K562 (cell line): ENCODE data around the gene RBM20. TPM values are rescaled to one million over a fixed set of nuclear protein-coding genes. Genes with fewer than 3 reads are reported as not detected.
A peak's percentile ranks its signal among the peaks of the same experiment; 100 is the strongest.

ENCODE experiments used
- ATAC-seq: fragments of 200-7000 bp; cut with Tn5 transposase; 3 replicates; pipeline ENCODE4 v1.9.1; 2020; ENCODE audit warnings: moderate library complexity
- BruUV-seq: library from RNA; stranded (reverse); fragments of 400-500 nt; replicated peaks from 2 replicates; lab custom pipeline; 2021; lab: Mats Ljungman, UMichigan
- CTCF ChIA-PET: fragments of 300-600 bp; formaldehyde crosslinking; extraction: SDS; loops from one replicate; lab custom pipeline; 2021; ENCODE audit warnings: low intra/inter-chr PET ratio; lab: Yijun Ruan, JAX
- POLR2A ChIA-PET: fragments of 300-600, 350-650 bp; sonication (Branson Sonifier 250); formaldehyde crosslinking; extraction: SDS; loops from one replicate; lab custom pipeline; 2021; ENCODE audit warnings: antibody characterized with exemption, inconsistent platforms; lab: Yijun Ruan, JAX
- DNase-seq, 4 experiments: peaks; one replicate each; pipeline versions ENCODE4 v3.0.0 to v3.0.0-alpha.2; 2011 to 2018; ENCODE audit warnings: low spot score in 3 of 4, mixed read lengths in 3 of 4; ENCODE audit errors: extremely low read depth in 1 of 4
- FAIRE-seq: peaks from 2 replicates; lab custom pipeline; 2011; peaks lifted over from hg19 to GRCh38; lab: Jason Lieb, UNC
- H2AFZ ChIP-seq: 2 replicates; pipeline ENCODE4 v1.6.0; 2011; ENCODE audit warnings: low read depth, low read length, control low read depth, inconsistent platforms
- H3K27ac ChIP-seq: fragments of 200-600 bp; 3 replicates; pipeline ENCODE4 v1.8.0; 2011; ENCODE audit warnings: low read depth, mild to moderate bottlenecking, control low read depth, inconsistent platforms, low read length, moderate library complexity, mixed read lengths; ENCODE audit errors: extremely low read depth
- H3K27me3 ChIP-seq, 2 experiments: fragments of 300-600 bp in 1 of 2; 2 replicates in 1 of 2; 3 replicates in 1 of 2; pipeline versions ENCODE4 v1.6.0 to v1.8.0; 2011; ENCODE audit warnings: inconsistent platforms in 2 of 2, low read length in 2 of 2, mild to moderate bottlenecking in 1 of 2, mixed read lengths in 1 of 2, moderate library complexity in 1 of 2; ENCODE audit not compliant: control insufficient read depth in 2 of 2, insufficient read depth in 2 of 2
- H3K36me3 ChIP-seq: fragments of 300-600 bp; 3 replicates; pipeline ENCODE4 v1.8.0; 2011; ENCODE audit warnings: mild to moderate bottlenecking, low read length, inconsistent platforms; ENCODE audit not compliant: control insufficient read depth, insufficient read depth
- H3K4me1 ChIP-seq, 2 experiments: fragments of 200-600 bp in 1 of 2; replicated peaks in 1 of 2; 2 replicates in 1 of 2; 3 replicates in 1 of 2; pipeline versions ENCODE4 v1.5.1 to v1.8.0; 2011; ENCODE audit warnings: inconsistent platforms in 2 of 2, low read length in 2 of 2, mild to moderate bottlenecking in 1 of 2, mixed read lengths in 1 of 2, moderate library complexity in 1 of 2; ENCODE audit not compliant: control insufficient read depth in 2 of 2, insufficient read depth in 2 of 2
- H3K4me2 ChIP-seq: 2 replicates; pipeline ENCODE4 v1.6.1; 2011; ENCODE audit warnings: low read length, control low read depth, inconsistent platforms, mixed read lengths; ENCODE audit not compliant: insufficient read depth
- H3K4me3 ChIP-seq: fragments of 200-600 bp; sonication (generic), shearing (Covaris generic); 2 replicates; pipeline ENCODE4 v1.5.1; 2016; ENCODE audit warnings: control low read depth, inconsistent platforms
- H3K79me2 ChIP-seq: fragments of 200-600 bp; 3 replicates; pipeline ENCODE4 v1.8.0; 2011; ENCODE audit warnings: low read length, inconsistent platforms; ENCODE audit not compliant: control insufficient read depth, insufficient read depth
- H3K9ac ChIP-seq, 2 experiments: 2 replicates each; pipeline versions ENCODE4 v1.6.0 to v1.6.1; 2011; ENCODE audit warnings: low read depth in 2 of 2, low read length in 2 of 2, control low read depth in 1 of 2, inconsistent platforms in 1 of 2, mild to moderate bottlenecking in 1 of 2, mixed read lengths in 1 of 2; ENCODE audit not compliant: insufficient read depth in 1 of 2
- H3K9me1 ChIP-seq: one replicate; pipeline ENCODE4 v1.6.0; 2011; ENCODE audit warnings: inconsistent platforms, mild to moderate bottlenecking, low read length, moderate library complexity; ENCODE audit not compliant: control insufficient read depth, insufficient read depth
- H3K9me3 ChIP-seq: replicated peaks from 2 replicates; pipeline ENCODE4 v1.5.1; 2011; ENCODE audit warnings: low read depth, low read length, inconsistent platforms; ENCODE audit not compliant: control insufficient read depth, insufficient read depth
- H4K20me1 ChIP-seq: replicated peaks from 2 replicates; pipeline ENCODE4 v1.6.1; 2011; ENCODE audit warnings: low read length, inconsistent platforms, mixed read lengths; ENCODE audit not compliant: control insufficient read depth, insufficient read depth
- BRD4 ChIP-seq: fragments of 200-600 bp; sonication (generic); IDR thresholded peaks from 2 replicates; pipeline ENCODE4 v1.6.1; 2017; ENCODE audit warnings: inconsistent platforms
- E2F3 ChIP-seq: fragments of 250-450 bp; sonication (Bioruptor Pico); IDR thresholded peaks from 2 replicates; pipeline ENCODE4 v1.4.0; 2020; ENCODE audit warnings: mild to moderate bottlenecking
- FOXA1 ChIP-seq: fragments of 450-650 bp; IDR thresholded peaks from 2 replicates; pipeline ENCODE4 v1.6.1; 2016; ENCODE audit warnings: mild to moderate bottlenecking, borderline replicate concordance
- LEF1 ChIP-seq: fragments of 450-650 bp; IDR thresholded peaks from 2 replicates; pipeline ENCODE4 v1.6.1; 2016; ENCODE audit warnings: mild to moderate bottlenecking
- SREBF1 ChIP-seq: fragments of 150-350 bp; IDR thresholded peaks from 2 replicates; pipeline ENCODE4 v1.6.1; 2014; ENCODE audit warnings: antibody characterized with exemption, low read depth, low read length, borderline replicate concordance
- U2AF2 ChIP-seq: fragments of 200-400 bp; formaldehyde crosslinking; optimal IDR thresholded peaks from 2 replicates; pipeline ENCODE3; 2017; ENCODE audit warnings: low read depth, mild to moderate bottlenecking, low read length
- ZNF212 ChIP-seq: fragments of 450-650 bp; formaldehyde crosslinking; IDR thresholded peaks from 2 replicates; pipeline ENCODE4 v1.4.0; 2020; ENCODE audit warnings: mild to moderate bottlenecking
- ZNF324 ChIP-seq: fragments of 250-450 bp; sonication (Bioruptor Pico); IDR thresholded peaks from 2 replicates; pipeline ENCODE4 v1.4.0; 2020; ENCODE audit warnings: mild to moderate bottlenecking
- WGBS: fragments of 100-300 bp; shearing (Covaris generic); methylation state at CpG from one replicate; pipeline ENCODE4 v1.1.6; 2016; ENCODE audit warnings: low coverage, mixed read lengths; ENCODE audit not compliant: insufficient coverage; ENCODE audit errors: missing lambda C conversion rate; 5-methylcytosine and 5-hydroxymethylcytosine counted together
- in situ Hi-C: fragments of 300-500 bp; cut with MboI; formaldehyde crosslinking; loops from 4 replicates; pipeline ENCODE4 v1.15.0; 2018; ENCODE audit warnings: inconsistent platforms, mixed read lengths
- intact Hi-C: fragments of 100-400 bp; cut with micrococcal nuclease; formaldehyde crosslinking; loops from 2 replicates; pipeline ENCODE4 v1.14.2; 2022
- polyA plus RNA-seq, 8 experiments: library from polyadenylated mRNA; depleted of rRNA in 4 of 8; stranded (reverse) in 5 of 8; unstranded in 3 of 8; fragments of >200 nt; fragmentation: Nextera tagmentation in 2 of 8; fragmentation: Illumina TruSeq in 1 of 8; extraction: Ambion mirVana in 2 of 8; extraction: Trizol in 1 of 8; gene quantifications; 2 replicates each; pipeline versions ENCODE4 v1.2.1 to v1.2.3, GENCODE V29; 2011 to 2014; ENCODE audit warnings: inconsistent platforms in 1 of 8, missing spikeins in 1 of 8
- total RNA-seq, 7 experiments: library from RNA; depleted of rRNA in 6 of 7; stranded (reverse); fragments of >200 nt in 6 of 7; fragmentation: Illumina TruSeq in 2 of 7; extraction: Trizol in 2 of 7; gene quantifications; 2 replicates each; pipeline versions ENCODE4 v1.2.1 to v1.2.3, GENCODE V29; 2011 to 2021; ENCODE audit warnings: low replicate concordance in 1 of 7
- TF ChIP-seq, protein P1 (sequence below): sonication (generic); IDR thresholded peaks from 2 replicates; pipeline ENCODE4 v1.6.1; 2016
- TF ChIP-seq, protein P2 (sequence below): fragments of 450-650 bp; IDR thresholded peaks from 2 replicates; pipeline ENCODE4 v1.6.1; 2017; ENCODE audit warnings: antibody characterized with exemption, mild to moderate bottlenecking
- TF ChIP-seq, protein P3 (sequence below): fragments of 250-450 bp; sonication (Bioruptor Pico); IDR thresholded peaks from 2 replicates; pipeline ENCODE4 v1.4.0; 2020; ENCODE audit warnings: mild to moderate bottlenecking
- TF ChIP-seq, protein P4 (sequence below): fragments of 200-800 bp; sonication (Bioruptor generic); IDR thresholded peaks from 2 replicates; pipeline ENCODE4 v1.6.1; 2017; ENCODE audit warnings: missing genetic modification characterization, missing compliant biosample characterization
- TF ChIP-seq, protein P5 (sequence below): sonication (generic); formaldehyde crosslinking; IDR thresholded peaks from 2 replicates; pipeline ENCODE4 v1.8.1; 2023; ENCODE audit warnings: mild to moderate bottlenecking, missing genetic modification reagents

Gene RBM20
- total and polyA plus RNA-seq, 9 of the 15 experiments (the other 6 are each of a cell fraction or from before 2014, with no cell fraction given): 0.63 to 5.7 (median 3.2) TPM

DNA sequence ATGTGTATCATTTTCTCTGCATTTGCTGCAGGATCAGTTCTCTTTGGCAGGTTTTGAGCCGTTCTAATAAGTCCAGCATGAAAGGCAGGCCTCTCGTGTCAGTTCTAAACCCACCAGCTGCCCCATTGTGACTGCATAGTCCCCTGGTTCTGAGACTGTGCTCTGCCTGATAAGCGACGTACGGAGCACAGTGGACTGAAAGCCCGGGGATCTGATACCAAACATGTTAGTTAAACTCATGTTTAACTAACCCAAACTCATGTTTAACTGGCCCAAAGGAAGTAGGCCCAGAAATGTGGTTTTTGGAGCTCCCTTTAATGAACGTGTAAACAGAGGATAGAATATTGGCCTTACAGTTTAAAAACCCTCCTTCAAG lies 129.5 kb downstream of the RBM20 start:
- peak overlapping the region; percentile 93 for H3K27ac ChIP-seq
- peaks cover 2% of the 10 kb centered on the region for H3K9me1 ChIP-seq
- WGBS: 3% methylated on average over 7 of the region's 7 CpGs
- H3K4me1 ChIP-seq: peaks cover 9 to 50% of the 10 kb centered on the region in 2 experiments; a peak in 4 of 5 replicates
- H3K4me2 ChIP-seq: peak overlapping the region; percentile 68
- H3K27me3 ChIP-seq: no peaks in the 10 kb centered on the region
- no peak overlapping the region for H3K4me3 ChIP-seq
- peak; percentile 75 for ATAC-seq
- DNase-seq: peak; percentile 55 to 70 (median 68)
- H3K36me3 ChIP-seq: no peaks in the 10 kb centered on the region
- H3K9me3 ChIP-seq: no peaks in the 10 kb centered on the region
- H4K20me1 ChIP-seq: no peaks in the 10 kb centered on the region
- H3K79me2 ChIP-seq: peaks cover 35% of the 10 kb centered on the region; the same call in 2 of the 3 replicates
- ChIA-PET CTCF (no interaction called here), POLR2A (interaction anchor here (0.6 to 1.4 kb wide), 4 partner anchors 8 to 467 kb away, joined by 3 to 5 read pairs (median 4); no protein-coding TSS in a partner anchor)
- intact Hi-C loops: loop anchor here (2.0 to 10.0 kb wide), 2 partner anchors 99 to 459 kb away; no protein-coding TSS in a partner anchor
- FAIRE-seq: no peak
- no TSS peak for BruUV-seq
- in situ Hi-C loops: no loop called here
- peak overlapping the region; percentile 66 for H2AFZ ChIP-seq
- H3K9ac ChIP-seq: peak overlapping the region; percentile 68 to 83; a peak in 3 of 4 replicates
- TF ChIP-seq LEF1 (no peak), BRD4 (no peak), SREBF1 (no peak), ZNF212 (CRISPR knock-in tag) (no peak), ZNF324 (no peak), E2F3 (CRISPR knock-in tag) (no peak), FOXA1 (no peak), U2AF2 (no peak)
- TF ChIP-seq, protein P1, sequence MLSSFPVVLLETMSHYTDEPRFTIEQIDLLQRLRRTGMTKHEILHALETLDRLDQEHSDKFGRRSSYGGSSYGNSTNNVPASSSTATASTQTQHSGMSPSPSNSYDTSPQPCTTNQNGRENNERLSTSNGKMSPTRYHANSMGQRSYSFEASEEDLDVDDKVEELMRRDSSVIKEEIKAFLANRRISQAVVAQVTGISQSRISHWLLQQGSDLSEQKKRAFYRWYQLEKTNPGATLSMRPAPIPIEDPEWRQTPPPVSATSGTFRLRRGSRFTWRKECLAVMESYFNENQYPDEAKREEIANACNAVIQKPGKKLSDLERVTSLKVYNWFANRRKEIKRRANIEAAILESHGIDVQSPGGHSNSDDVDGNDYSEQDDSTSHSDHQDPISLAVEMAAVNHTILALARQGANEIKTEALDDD: peak; percentile 98
- TF ChIP-seq, protein P2, sequence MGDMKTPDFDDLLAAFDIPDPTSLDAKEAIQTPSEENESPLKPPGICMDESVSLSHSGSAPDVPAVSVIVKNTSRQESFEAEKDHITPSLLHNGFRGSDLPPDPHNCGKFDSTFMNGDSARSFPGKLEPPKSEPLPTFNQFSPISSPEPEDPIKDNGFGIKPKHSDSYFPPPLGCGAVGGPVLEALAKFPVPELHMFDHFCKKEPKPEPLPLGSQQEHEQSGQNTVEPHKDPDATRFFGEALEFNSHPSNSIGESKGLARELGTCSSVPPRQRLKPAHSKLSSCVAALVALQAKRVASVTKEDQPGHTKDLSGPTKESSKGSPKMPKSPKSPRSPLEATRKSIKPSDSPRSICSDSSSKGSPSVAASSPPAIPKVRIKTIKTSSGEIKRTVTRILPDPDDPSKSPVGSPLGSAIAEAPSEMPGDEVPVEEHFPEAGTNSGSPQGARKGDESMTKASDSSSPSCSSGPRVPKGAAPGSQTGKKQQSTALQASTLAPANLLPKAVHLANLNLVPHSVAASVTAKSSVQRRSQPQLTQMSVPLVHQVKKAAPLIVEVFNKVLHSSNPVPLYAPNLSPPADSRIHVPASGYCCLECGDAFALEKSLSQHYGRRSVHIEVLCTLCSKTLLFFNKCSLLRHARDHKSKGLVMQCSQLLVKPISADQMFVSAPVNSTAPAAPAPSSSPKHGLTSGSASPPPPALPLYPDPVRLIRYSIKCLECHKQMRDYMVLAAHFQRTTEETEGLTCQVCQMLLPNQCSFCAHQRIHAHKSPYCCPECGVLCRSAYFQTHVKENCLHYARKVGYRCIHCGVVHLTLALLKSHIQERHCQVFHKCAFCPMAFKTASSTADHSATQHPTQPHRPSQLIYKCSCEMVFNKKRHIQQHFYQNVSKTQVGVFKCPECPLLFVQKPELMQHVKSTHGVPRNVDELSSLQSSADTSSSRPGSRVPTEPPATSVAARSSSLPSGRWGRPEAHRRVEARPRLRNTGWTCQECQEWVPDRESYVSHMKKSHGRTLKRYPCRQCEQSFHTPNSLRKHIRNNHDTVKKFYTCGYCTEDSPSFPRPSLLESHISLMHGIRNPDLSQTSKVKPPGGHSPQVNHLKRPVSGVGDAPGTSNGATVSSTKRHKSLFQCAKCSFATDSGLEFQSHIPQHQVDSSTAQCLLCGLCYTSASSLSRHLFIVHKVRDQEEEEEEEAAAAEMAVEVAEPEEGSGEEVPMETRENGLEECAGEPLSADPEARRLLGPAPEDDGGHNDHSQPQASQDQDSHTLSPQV: peak; percentile 53; the same call in 1 of the 2 replicates
- TF ChIP-seq, protein P3, sequence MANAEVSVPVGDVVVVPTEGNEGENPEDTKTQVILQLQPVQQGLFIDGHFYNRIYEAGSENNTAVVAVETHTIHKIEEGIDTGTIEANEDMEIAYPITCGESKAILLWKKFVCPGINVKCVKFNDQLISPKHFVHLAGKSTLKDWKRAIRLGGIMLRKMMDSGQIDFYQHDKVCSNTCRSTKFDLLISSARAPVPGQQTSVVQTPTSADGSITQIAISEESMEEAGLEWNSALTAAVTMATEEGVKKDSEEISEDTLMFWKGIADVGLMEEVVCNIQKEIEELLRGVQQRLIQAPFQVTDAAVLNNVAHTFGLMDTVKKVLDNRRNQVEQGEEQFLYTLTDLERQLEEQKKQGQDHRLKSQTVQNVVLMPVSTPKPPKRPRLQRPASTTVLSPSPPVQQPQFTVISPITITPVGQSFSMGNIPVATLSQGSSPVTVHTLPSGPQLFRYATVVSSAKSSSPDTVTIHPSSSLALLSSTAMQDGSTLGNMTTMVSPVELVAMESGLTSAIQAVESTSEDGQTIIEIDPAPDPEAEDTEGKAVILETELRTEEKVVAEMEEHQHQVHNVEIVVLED (CRISPR knock-in tag): 0 out of 2 replicates have a peak, but pooled peaks have one; percentile 41
- TF ChIP-seq, protein P4, sequence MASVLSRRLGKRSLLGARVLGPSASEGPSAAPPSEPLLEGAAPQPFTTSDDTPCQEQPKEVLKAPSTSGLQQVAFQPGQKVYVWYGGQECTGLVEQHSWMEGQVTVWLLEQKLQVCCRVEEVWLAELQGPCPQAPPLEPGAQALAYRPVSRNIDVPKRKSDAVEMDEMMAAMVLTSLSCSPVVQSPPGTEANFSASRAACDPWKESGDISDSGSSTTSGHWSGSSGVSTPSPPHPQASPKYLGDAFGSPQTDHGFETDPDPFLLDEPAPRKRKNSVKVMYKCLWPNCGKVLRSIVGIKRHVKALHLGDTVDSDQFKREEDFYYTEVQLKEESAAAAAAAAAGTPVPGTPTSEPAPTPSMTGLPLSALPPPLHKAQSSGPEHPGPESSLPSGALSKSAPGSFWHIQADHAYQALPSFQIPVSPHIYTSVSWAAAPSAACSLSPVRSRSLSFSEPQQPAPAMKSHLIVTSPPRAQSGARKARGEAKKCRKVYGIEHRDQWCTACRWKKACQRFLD: no peak; the same call in 1 of the 2 replicates
- TF ChIP-seq, protein P5, sequence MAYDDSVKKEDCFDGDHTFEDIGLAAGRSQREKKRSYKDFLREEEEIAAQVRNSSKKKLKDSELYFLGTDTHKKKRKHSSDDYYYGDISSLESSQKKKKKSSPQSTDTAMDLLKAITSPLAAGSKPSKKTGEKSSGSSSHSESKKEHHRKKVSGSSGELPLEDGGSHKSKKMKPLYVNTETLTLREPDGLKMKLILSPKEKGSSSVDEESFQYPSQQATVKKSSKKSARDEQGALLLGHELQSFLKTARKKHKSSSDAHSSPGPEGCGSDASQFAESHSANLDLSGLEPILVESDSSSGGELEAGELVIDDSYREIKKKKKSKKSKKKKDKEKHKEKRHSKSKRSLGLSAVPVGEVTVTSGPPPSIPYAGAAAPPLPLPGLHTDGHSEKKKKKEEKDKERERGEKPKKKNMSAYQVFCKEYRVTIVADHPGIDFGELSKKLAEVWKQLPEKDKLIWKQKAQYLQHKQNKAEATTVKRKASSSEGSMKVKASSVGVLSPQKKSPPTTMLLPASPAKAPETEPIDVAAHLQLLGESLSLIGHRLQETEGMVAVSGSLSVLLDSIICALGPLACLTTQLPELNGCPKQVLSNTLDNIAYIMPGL (CRISPR knock-in tag): no peak
